ENCODE results near the gene SEC23A.

- TF ChIP-seq POLR2A (IDR thresholded peaks at IDR 0.05) = no peak
- TF ChIP-seq, protein P1, sequence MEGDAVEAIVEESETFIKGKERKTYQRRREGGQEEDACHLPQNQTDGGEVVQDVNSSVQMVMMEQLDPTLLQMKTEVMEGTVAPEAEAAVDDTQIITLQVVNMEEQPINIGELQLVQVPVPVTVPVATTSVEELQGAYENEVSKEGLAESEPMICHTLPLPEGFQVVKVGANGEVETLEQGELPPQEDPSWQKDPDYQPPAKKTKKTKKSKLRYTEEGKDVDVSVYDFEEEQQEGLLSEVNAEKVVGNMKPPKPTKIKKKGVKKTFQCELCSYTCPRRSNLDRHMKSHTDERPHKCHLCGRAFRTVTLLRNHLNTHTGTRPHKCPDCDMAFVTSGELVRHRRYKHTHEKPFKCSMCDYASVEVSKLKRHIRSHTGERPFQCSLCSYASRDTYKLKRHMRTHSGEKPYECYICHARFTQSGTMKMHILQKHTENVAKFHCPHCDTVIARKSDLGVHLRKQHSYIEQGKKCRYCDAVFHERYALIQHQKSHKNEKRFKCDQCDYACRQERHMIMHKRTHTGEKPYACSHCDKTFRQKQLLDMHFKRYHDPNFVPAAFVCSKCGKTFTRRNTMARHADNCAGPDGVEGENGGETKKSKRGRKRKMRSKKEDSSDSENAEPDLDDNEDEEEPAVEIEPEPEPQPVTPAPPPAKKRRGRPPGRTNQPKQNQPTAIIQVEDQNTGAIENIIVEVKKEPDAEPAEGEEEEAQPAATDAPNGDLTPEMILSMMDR (IDR thresholded peaks at IDR 0.05) = no peak
Measured at GRCh38 chr14:38982278-38982677, 120.8 kb downstream of the SEC23A start.

All from adrenal gland (tissue), 5 donors.